PC-9 (cell line): ENCODE results near the gene ZRANB1. TPM values are rescaled to one million over a fixed set of nuclear protein-coding genes. Genes with fewer than 3 reads are reported as not detected.

Experiments used
- BruUV-seq: library from RNA; stranded (reverse); fragments of 400-500 nt; replicated peaks from 2 replicates; lab custom pipeline; 2021; lab: Mats Ljungman, UMichigan
- CTCF ChIA-PET: fragments of 300-600 bp; sonication (Branson Sonifier 250); formaldehyde crosslinking; loops from one replicate; lab custom pipeline; 2022; ENCODE audit warnings: antibody characterized with exemption; lab: Charles Lee
- POLR2A ChIA-PET: fragments of 300-600 bp; sonication (Branson Sonifier 250); formaldehyde crosslinking; loops from one replicate; lab custom pipeline; 2022; ENCODE audit warnings: antibody characterized with exemption; ENCODE audit not compliant: unreplicated experiment; lab: Charles Lee
- DNase-seq, 2 experiments: peaks; one replicate each; pipeline versions ENCODE4 v3.0.0 to v3.0.0-alpha.2; 2015 to 2022; ENCODE audit warnings: mixed read lengths in 1 of 2
- H2AFZ ChIP-seq: fragments of 200-600 bp; sonication (generic); 2 replicates; pipeline ENCODE4 v1.8.1; 2017; ENCODE audit warnings: antibody characterized with exemption
- H3F3A ChIP-seq: fragments of 200-600 bp; sonication (generic); 2 replicates; pipeline ENCODE4 v1.8.1; 2017; ENCODE audit warnings: antibody characterized with exemption, mild to moderate bottlenecking, low read depth; ENCODE audit not compliant: insufficient read depth
- H3K27ac ChIP-seq: fragments of 200-600 bp; sonication (generic); 2 replicates; pipeline ENCODE4 v1.6.1; 2016; ENCODE audit warnings: mixed run types
- H3K27me3 ChIP-seq: fragments of 200-600 bp; sonication (generic); 2 replicates; pipeline ENCODE4 v1.6.1; 2016; ENCODE audit warnings: low read depth, mixed run types; ENCODE audit not compliant: insufficient read depth
- H3K36me3 ChIP-seq: fragments of 200-600 bp; sonication (generic); 2 replicates; pipeline ENCODE4 v1.6.1; 2016; ENCODE audit warnings: low read depth, mixed run types
- H3K4me1 ChIP-seq: fragments of 200-600 bp; sonication (generic); replicated peaks from 2 replicates; pipeline ENCODE4 v1.6.1; 2016; ENCODE audit warnings: mixed run types; ENCODE audit not compliant: insufficient read depth
- H3K4me2 ChIP-seq: fragments of 200-600 bp; sonication (generic); 2 replicates; pipeline ENCODE4 v1.6.1; 2017; ENCODE audit warnings: mixed run types
- H3K4me3 ChIP-seq: fragments of 200-600 bp; sonication (generic); 2 replicates; pipeline ENCODE4 v1.6.1; 2016; ENCODE audit warnings: mixed run types
- H3K79me2 ChIP-seq: fragments of 200-600 bp; sonication (generic); 2 replicates; pipeline ENCODE4 v1.6.1; 2017; ENCODE audit warnings: low read depth, mixed run types
- H3K9me2 ChIP-seq: fragments of 200-600 bp; sonication (generic); 2 replicates; pipeline ENCODE4 v1.8.1; 2017; ENCODE audit warnings: mild to moderate bottlenecking; ENCODE audit not compliant: insufficient read depth
- H3K9me3 ChIP-seq: fragments of 200-600 bp; sonication (generic); 2 replicates; pipeline ENCODE4 v1.8.1; 2016; ENCODE audit warnings: low read depth; ENCODE audit not compliant: insufficient read depth
- H4K20me1 ChIP-seq: fragments of 200-600 bp; sonication (generic); 2 replicates; pipeline ENCODE4 v1.8.1; 2017; ENCODE audit not compliant: insufficient read depth
- CTCF ChIP-seq: fragments of 200-600 bp; sonication (generic); conservative IDR thresholded peaks from 2 replicates; pipeline ENCODE4 v1.6.1; 2017; ENCODE audit warnings: mixed run types, antibody characterized with exemption, mild to moderate bottlenecking, moderate library complexity
- EZH2 ChIP-seq: fragments of 200-600 bp; sonication (generic); IDR thresholded peaks from 2 replicates; pipeline ENCODE4 v1.8.0; 2017; ENCODE audit warnings: antibody characterized with exemption, low read depth
- intact Hi-C: fragments of 100-400 bp; cut with micrococcal nuclease; formaldehyde crosslinking; loops from one replicate; pipeline ENCODE4 v1.10.0; 2022; ENCODE audit not compliant: unreplicated experiment
- total RNA-seq: library from RNA; stranded (reverse); gene quantifications from 2 replicates; pipeline ENCODE4 v1.2.3, GENCODE V29; 2021

Gene ZRANB1
- total RNA-seq, 1 experiment from 2014 or later, result 10.9 TPM

- ChIA-PET POLR2A (interaction anchor here (0.5 to 0.8 kb wide), 2 partner anchors 53 to 489 kb away, joined by 3 to 4 read pairs; no protein-coding TSS in a partner anchor), CTCF (interaction anchor here (0.6 kb wide), 1 partner anchor 482 kb away, joined by 6 read pairs; no protein-coding TSS in a partner anchor)
- Histone ChIP-seq H2AFZ (peak overlapping the region; percentile 86), H3K27me3 (no peaks in the 10 kb centered on the region), H4K20me1 (peaks cover 26% of the 10 kb centered on the region), H3K4me2 (peak overlapping the region; percentile 76), H3K4me3 (peak overlapping the region; percentile 92), H3K9me3 (no peaks in the 10 kb centered on the region), H3K27ac (peak overlapping the region; percentile 72), H3K36me3 (no peaks in the 10 kb centered on the region), H3K79me2 (peaks cover 59% of the 10 kb centered on the region), H3F3A (peaks cover 14% of the 10 kb centered on the region; the same call in 1 of the 2 replicates), H3K4me1 (peaks cover 28% of the 10 kb centered on the region), H3K9me2 (no peaks in the 10 kb centered on the region)
- TF ChIP-seq CTCF, result no peak
- TF ChIP-seq EZH2, result no peak
- intact Hi-C loops, result no loop called here
- BruUV-seq, result no TSS peak
- DNase-seq, result peak in 1 of 2 experiments; percentile 38
Measured at GRCh38 chr10:124918191-124918830, 23.6 kb upstream of the ZRANB1 start.

- peaks cover 65% of the 10 kb centered on the region for H3K79me2 ChIP-seq
- H3K9me2 ChIP-seq, result no peaks in the 10 kb centered on the region
- ChIA-PET CTCF (no interaction called here), POLR2A (interaction anchor here (0.8 kb wide), 1 partner anchor 54 kb away, joined by 4 read pairs; no protein-coding TSS in a partner anchor)
- H3K27ac ChIP-seq, result peak overlapping the region; percentile 72
- H3K36me3 ChIP-seq, result no peaks in the 10 kb centered on the region
- no peak overlapping the region for H2AFZ ChIP-seq
- H3K4me1 ChIP-seq, result peaks cover 28% of the 10 kb centered on the region
- peaks cover 30% of the 10 kb centered on the region for H4K20me1 ChIP-seq
- intact Hi-C loops, result no loop called here
- DNase-seq, result no peak
- peak overlapping the region; percentile 92; the same call in 1 of the 2 replicates for H3K4me3 ChIP-seq
- H3K9me3 ChIP-seq, result no peaks in the 10 kb centered on the region
- no peak for TF ChIP-seq EZH2
- TF ChIP-seq CTCF, result no peak
- no TSS peak for BruUV-seq
- peak overlapping the region; percentile 76 for H3K4me2 ChIP-seq
- no peaks in the 10 kb centered on the region for H3K27me3 ChIP-seq
- peaks cover 14% of the 10 kb centered on the region; the same call in 1 of the 2 replicates for H3F3A ChIP-seq
Measured at GRCh38 chr10:124918906-124919305, 23.0 kb upstream of the ZRANB1 start.

GRCh38 chr10:124921261-124921660 is 20.7 kb upstream of the ZRANB1 start:
- Histone ChIP-seq H3K27ac (no peak overlapping the region), H3K9me2 (no peaks in the 10 kb centered on the region), H2AFZ (no peak overlapping the region), H3K79me2 (peaks cover 86% of the 10 kb centered on the region), H3K4me1 (peaks cover 22% of the 10 kb centered on the region), H3F3A (peaks cover 14% of the 10 kb centered on the region; the same call in 1 of the 2 replicates), H3K4me2 (0 out of 2 replicates have a peak overlapping the region, but pooled peaks have one; percentile 13), H3K27me3 (no peaks in the 10 kb centered on the region), H3K9me3 (no peaks in the 10 kb centered on the region), H4K20me1 (peaks cover 46% of the 10 kb centered on the region), H3K4me3 (no peak overlapping the region), H3K36me3 (no peaks in the 10 kb centered on the region)
- peak in 1 of 2 experiments; percentile 62 for DNase-seq
- intact Hi-C loops, result no loop called here
- TF ChIP-seq CTCF, result no peak
- TF ChIP-seq EZH2, result no peak
- ChIA-PET POLR2A (no interaction called here), CTCF (no interaction called here)
- no TSS peak for BruUV-seq
